ENCODE data around the gene RNASE1. TPM values are rescaled to one million over a fixed set of nuclear protein-coding genes. Genes with fewer than 3 reads are reported as not detected.
A peak's percentile ranks its signal among the peaks of the same experiment; 100 is the strongest.
"Not testable (repeated sequence)": the region's sequence is repeated elsewhere in the genome, so short reads cannot be mapped to it uniquely, and the experiment has no call there.

The RNASE1 gene
- total and polyA plus RNA-seq, 2 experiments from 2014 or later: 1.3 to 5.7 TPM

DNA sequence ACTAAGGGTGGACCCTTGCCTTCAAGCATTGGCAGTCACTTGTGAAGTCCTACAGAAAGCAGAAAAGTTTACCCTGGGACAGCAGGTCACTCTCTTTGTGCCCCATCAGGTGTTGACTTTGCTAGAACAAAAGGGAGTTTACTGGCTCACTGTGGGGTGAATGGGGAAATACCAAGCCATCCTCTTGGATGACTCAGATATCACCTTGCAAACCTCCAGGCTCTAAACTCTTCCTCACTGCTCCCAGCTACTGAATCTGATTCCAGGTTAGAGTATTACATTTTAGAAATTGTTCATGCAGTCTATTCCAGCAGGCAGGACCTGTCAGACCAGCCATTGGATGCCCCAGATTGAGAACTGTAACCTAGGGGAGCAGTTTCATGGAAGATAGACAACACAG, 41.7 kb downstream of the RNASE1 start:
- Histone ChIP-seq H3K27me3 (no peaks in the 10 kb centered on the region), H3K36me3 (no peaks in the 10 kb centered on the region), H3K9me3 (ENCODE audit: low read depth) (no peaks in the 10 kb centered on the region), H3K4me1 (ENCODE audit: low read depth) (peaks cover 5% of the 10 kb centered on the region), H3K4me3 (no peak overlapping the region), H3K27ac (no peak overlapping the region)
- no peak for DNase-seq (ENCODE audit: low read depth in 1 of 2, low spot score in 1 of 2)
- TF ChIP-seq, protein P1, sequence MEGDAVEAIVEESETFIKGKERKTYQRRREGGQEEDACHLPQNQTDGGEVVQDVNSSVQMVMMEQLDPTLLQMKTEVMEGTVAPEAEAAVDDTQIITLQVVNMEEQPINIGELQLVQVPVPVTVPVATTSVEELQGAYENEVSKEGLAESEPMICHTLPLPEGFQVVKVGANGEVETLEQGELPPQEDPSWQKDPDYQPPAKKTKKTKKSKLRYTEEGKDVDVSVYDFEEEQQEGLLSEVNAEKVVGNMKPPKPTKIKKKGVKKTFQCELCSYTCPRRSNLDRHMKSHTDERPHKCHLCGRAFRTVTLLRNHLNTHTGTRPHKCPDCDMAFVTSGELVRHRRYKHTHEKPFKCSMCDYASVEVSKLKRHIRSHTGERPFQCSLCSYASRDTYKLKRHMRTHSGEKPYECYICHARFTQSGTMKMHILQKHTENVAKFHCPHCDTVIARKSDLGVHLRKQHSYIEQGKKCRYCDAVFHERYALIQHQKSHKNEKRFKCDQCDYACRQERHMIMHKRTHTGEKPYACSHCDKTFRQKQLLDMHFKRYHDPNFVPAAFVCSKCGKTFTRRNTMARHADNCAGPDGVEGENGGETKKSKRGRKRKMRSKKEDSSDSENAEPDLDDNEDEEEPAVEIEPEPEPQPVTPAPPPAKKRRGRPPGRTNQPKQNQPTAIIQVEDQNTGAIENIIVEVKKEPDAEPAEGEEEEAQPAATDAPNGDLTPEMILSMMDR (IDR thresholded peaks at IDR 0.05; ENCODE audit: low read depth, low read length): no peak

DNA sequence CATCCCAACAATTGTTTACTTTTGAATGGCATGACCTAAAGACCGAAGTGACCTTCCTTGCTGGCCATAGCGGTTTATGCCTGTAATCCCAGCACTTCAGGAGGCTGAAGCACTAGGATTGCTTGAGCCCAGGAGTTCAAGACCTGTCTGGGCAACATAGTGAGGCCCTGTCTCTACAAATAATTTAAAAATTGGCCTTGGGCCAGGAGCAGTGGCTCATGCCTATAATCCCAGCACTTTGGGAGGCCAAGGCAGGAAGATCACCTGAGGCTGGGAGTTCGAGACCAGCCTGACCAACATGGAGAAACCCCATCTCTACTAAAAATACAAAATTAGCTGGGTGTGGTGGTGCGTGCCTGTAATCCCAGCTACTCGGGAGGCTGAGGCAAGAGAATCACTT, 43.2 kb downstream of the RNASE1 start:
- not testable (repeated sequence) for H3K27ac ChIP-seq; H3K36me3 ChIP-seq; H3K4me1 ChIP-seq (ENCODE audit: low read depth); H3K9me3 ChIP-seq (ENCODE audit: low read depth); H3K27me3 ChIP-seq; DNase-seq (ENCODE audit: low read depth in 1 of 2, low spot score in 1 of 2); H3K4me3 ChIP-seq

DNA sequence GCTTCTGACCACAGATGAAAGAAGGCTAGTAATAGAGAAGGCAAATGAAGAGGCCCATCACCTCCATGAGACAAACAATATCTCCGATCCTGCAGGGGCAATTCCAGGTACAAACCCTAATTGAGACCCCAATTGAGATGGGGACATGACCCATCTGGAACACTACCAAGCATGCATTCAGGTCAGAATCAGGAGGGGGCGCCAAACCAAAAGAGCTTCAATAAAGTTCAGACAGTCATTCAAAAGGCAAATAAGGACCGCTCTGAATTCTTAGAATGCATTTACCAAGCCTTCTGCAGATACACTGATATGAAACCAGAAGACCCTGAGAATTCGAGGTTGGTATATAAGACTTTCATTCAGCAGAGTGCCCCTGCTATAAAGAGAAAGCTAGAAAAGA, 44.7 kb downstream of the RNASE1 start:
- TF ChIP-seq, protein P1 (IDR thresholded peaks at IDR 0.05; ENCODE audit: low read depth, low read length): no peak

DNA sequence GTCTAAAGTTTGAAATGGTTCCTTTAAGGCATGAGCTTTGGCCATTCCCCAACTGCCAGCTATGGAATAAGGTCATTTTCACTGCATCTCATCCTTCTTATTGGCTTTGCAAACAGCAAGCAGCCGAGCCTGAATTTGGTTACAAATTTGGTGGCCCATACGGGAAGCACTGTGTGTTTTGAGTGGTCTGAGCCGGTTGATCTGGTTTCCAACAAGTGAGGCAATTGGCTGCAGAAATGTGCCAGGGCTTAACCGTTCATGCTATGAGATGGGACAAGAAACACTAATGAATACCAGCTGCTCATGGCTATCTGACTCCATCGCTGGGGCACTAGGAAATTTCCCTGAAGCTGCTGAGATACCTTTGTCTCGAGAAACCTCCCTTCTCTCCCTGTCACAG, 47.6 kb downstream of the RNASE1 start:
- Histone ChIP-seq H3K36me3 (no peaks in the 10 kb centered on the region), H3K9me3 (ENCODE audit: low read depth) (no peaks in the 10 kb centered on the region), H3K27me3 (no peaks in the 10 kb centered on the region), H3K27ac (no peak overlapping the region), H3K4me3 (no peak overlapping the region), H3K4me1 (ENCODE audit: low read depth) (no peaks in the 10 kb centered on the region)
- TF ChIP-seq, protein P1 (IDR thresholded peaks at IDR 0.05; ENCODE audit: low read depth, low read length): no peak
- DNase-seq (ENCODE audit: low read depth in 1 of 2, low spot score in 1 of 2): no peak

More for the DNA sequence above, 44.7 kb downstream of the RNASE1 start:
- Histone ChIP-seq H3K27ac (no peak overlapping the region), H3K36me3 (no peaks in the 10 kb centered on the region), H3K9me3 (ENCODE audit: low read depth) (no peaks in the 10 kb centered on the region), H3K4me1 (ENCODE audit: low read depth) (no peaks in the 10 kb centered on the region), H3K4me3 (no peak overlapping the region), H3K27me3 (no peaks in the 10 kb centered on the region)
- peak in 1 of 2 donors; percentile 21 for DNase-seq (ENCODE audit: low read depth in 1 of 2, low spot score in 1 of 2)

DNA sequence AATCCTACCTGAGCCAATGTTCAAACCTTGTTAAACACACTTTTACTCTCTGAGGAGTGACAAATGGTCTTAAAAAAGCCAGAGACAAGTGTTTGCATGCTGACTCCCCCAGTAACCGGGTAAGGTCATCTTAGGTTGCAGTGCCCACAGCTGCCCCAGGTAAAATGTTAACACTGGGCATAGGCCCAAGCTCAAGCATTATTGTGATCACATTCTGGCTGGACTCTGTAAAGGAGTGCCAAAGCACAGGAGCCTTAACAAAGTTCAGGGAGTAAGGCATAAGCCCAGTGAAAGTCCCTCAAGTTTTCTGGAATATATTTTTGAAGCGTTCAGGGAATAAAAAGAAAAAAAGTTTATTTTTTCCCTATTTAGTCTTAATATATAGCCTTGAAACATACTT, 48.3 kb downstream of the RNASE1 start:
- Histone ChIP-seq H3K4me1 (ENCODE audit: low read depth) (no peaks in the 10 kb centered on the region), H3K4me3 (no peak overlapping the region), H3K9me3 (ENCODE audit: low read depth) (no peaks in the 10 kb centered on the region), H3K27ac (no peak overlapping the region), H3K27me3 (no peaks in the 10 kb centered on the region), H3K36me3 (no peaks in the 10 kb centered on the region)
- DNase-seq (ENCODE audit: low read depth in 1 of 2, low spot score in 1 of 2): no peak
- TF ChIP-seq, protein P1 (IDR thresholded peaks at IDR 0.05; ENCODE audit: low read depth, low read length): no peak

DNA sequence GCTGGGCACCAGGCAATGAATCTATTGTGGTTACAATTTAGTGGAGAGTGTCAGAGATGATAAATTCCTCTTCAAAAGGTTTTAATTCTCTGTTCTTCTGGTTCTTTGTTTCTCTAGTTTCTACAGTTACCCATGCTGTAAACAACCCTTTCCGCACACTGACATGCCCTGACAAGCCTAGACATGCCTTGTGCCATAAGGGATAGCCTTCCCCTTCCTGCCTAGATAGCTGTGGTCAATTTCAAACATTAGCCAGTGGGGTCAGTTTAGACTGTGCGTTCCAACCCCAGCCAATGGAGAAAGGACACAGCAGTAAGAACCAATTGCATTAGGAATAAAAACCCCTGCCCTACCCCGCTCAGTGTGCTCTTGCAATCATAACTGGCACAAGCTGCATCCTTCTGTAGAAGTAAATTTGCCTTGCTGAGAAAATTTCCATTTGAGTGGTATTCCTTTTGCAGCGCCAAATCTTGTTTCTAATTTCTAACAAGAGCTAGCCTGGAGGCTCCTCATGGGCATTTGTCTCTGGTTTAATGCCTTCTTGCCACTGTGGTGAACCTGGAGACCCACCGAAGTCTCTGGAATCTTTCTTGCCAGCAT, 50.6 kb downstream of the RNASE1 start:
- Histone ChIP-seq H3K9me3 (ENCODE audit: low read depth) (no peaks in the 10 kb centered on the region), H3K27me3 (no peaks in the 10 kb centered on the region), H3K27ac (no peak overlapping the region), H3K4me3 (no peak overlapping the region), H3K4me1 (ENCODE audit: low read depth) (no peaks in the 10 kb centered on the region), H3K36me3 (no peaks in the 10 kb centered on the region)
- TF ChIP-seq, protein P1 (IDR thresholded peaks at IDR 0.05; ENCODE audit: low read depth, low read length): no peak
- no peak for DNase-seq (ENCODE audit: low read depth in 1 of 2, low spot score in 1 of 2)

Other genes with a start within 250 kb of the RNASE1 start
- gene RNASE9, start 241.8 kb downstream of the RNASE1 start, total RNA-seq: not detected in 2 replicates
- not detected in 2 replicates for gene RNASE9, start 241.8 kb downstream of the RNASE1 start, polyA plus RNA-seq
- gene RNASE11, start 214.8 kb downstream of the RNASE1 start, total RNA-seq: not detected in 2 replicates
- gene RNASE11, start 214.8 kb downstream of the RNASE1 start, polyA plus RNA-seq: not detected in 2 replicates
- gene RNASE12, start 211.5 kb downstream of the RNASE1 start, total RNA-seq: not detected in 2 replicates
- gene RNASE12, start 211.5 kb downstream of the RNASE1 start, polyA plus RNA-seq: not detected in 2 replicates
- gene OR6S1, start 161.2 kb downstream of the RNASE1 start, total RNA-seq: not detected in 2 replicates
- gene OR6S1, start 161.2 kb downstream of the RNASE1 start, polyA plus RNA-seq: not detected in 2 replicates
- gene RNASE4, start 118.3 kb downstream of the RNASE1 start, total RNA-seq: 9.1 and 9.6 TPM in 2 replicates
- 7.2 and 12.4 TPM in 2 replicates for gene RNASE4, start 118.3 kb downstream of the RNASE1 start, polyA plus RNA-seq
- gene ANG, start 114.1 kb downstream of the RNASE1 start, total RNA-seq: 0.83 and 3.8 TPM in 2 replicates
- 2.1 and 2.7 TPM in 2 replicates for gene ANG, start 114.1 kb downstream of the RNASE1 start, polyA plus RNA-seq
- gene EDDM3A, start 57.0 kb downstream of the RNASE1 start, total RNA-seq: not detected in 2 replicates
- 0.15 and 0.25 TPM in 2 replicates for gene EDDM3A, start 57.0 kb downstream of the RNASE1 start, polyA plus RNA-seq
- 1.8 TPM in 1 of 2 replicates, not detected in the other for gene EDDM3B, start 34.4 kb downstream of the RNASE1 start, total RNA-seq
- gene EDDM3B, start 34.4 kb downstream of the RNASE1 start, polyA plus RNA-seq: 0.26 and 5.2 TPM in 2 replicates
- not detected in 2 replicates for gene RNASE6, start 21.6 kb downstream of the RNASE1 start, total RNA-seq
- gene RNASE6, start 21.6 kb downstream of the RNASE1 start, polyA plus RNA-seq: 0.60 TPM in 1 of 2 replicates, not detected in the other
- not detected in 2 replicates for gene RNASE3, start 88.5 kb upstream of the RNASE1 start, total RNA-seq
- not detected in 2 replicates for gene RNASE3, start 88.5 kb upstream of the RNASE1 start, polyA plus RNA-seq
- not detected in 2 replicates for gene RNASE2, start 152.6 kb upstream of the RNASE1 start, total RNA-seq
- not detected in 2 replicates for gene RNASE2, start 152.6 kb upstream of the RNASE1 start, polyA plus RNA-seq
- 152 and 172 TPM in 2 replicates for gene METTL17, start 187.1 kb upstream of the RNASE1 start, total RNA-seq
- 122 and 127 TPM in 2 replicates for gene METTL17, start 187.1 kb upstream of the RNASE1 start, polyA plus RNA-seq
- gene SLC39A2, start 196.4 kb upstream of the RNASE1 start, total RNA-seq: 0.14 TPM in 1 of 2 replicates, not detected in the other
- not detected in 2 replicates for gene SLC39A2, start 196.4 kb upstream of the RNASE1 start, polyA plus RNA-seq
- 218 and 234 TPM in 2 replicates for gene NDRG2, start 222.2 kb upstream of the RNASE1 start, total RNA-seq
- 386 and 423 TPM in 2 replicates for gene NDRG2, start 222.2 kb upstream of the RNASE1 start, polyA plus RNA-seq
- 0.92 TPM in 1 of 2 replicates, not detected in the other for gene TPPP2, start 227.4 kb upstream of the RNASE1 start, total RNA-seq
- 0.39 and 1.9 TPM in 2 replicates for gene TPPP2, start 227.4 kb upstream of the RNASE1 start, polyA plus RNA-seq
- gene RNASE13, start 232.0 kb upstream of the RNASE1 start, total RNA-seq: not detected in 2 replicates
- 0.84 TPM in 1 of 2 replicates, not detected in the other for gene RNASE13, start 232.0 kb upstream of the RNASE1 start, polyA plus RNA-seq
- gene RNASE7, start 239.5 kb upstream of the RNASE1 start, total RNA-seq: not detected in 2 replicates
- gene RNASE7, start 239.5 kb upstream of the RNASE1 start, polyA plus RNA-seq: not detected in 2 replicates